ENCODE data around the gene NMRK1. TPM values are rescaled to one million over a fixed set of nuclear protein-coding genes. Genes with fewer than 3 reads are reported as not detected.

NMRK1 gene
- polyA plus RNA-seq, 1 donor (not counting 4 experiments of a cell fraction or from before 2014, with no cell fraction given), result 24.7 TPM

GRCh38 chr9:75051285-75051684 is 36.7 kb downstream of the NMRK1 start:
- dilution Hi-C loops (cut with MboI; ENCODE audit: extremely low pct_ligation_motif_present, low sequenced_read_pairs), result no loop called here
- Histone ChIP-seq H3K4me1 (ENCODE audit: control insufficient read depth, extremely low read depth, insufficient read depth, low read length) (no peaks in the 10 kb centered on the region), H3K36me3 (ENCODE audit: control insufficient read depth in 2 of 2, extremely low read depth in 1 of 2, insufficient read depth in 2 of 2, low read length in 2 of 2) (no peaks in the 10 kb centered on the region), H2AFZ (ENCODE audit: control insufficient read depth, low read length) (no peak overlapping the region), H3K9ac (ENCODE audit: control insufficient read depth, extremely low read depth, insufficient read depth, low read length) (no peak overlapping the region), H3K9me3 (ENCODE audit: control insufficient read depth, low read depth, low read length) (no peaks in the 10 kb centered on the region), H4K20me1 (ENCODE audit: control insufficient read depth, extremely low read depth, insufficient read depth, low read length) (no peaks in the 10 kb centered on the region), H3K27me3 (ENCODE audit: control insufficient read depth, extremely low read depth, insufficient read depth, low read length) (peaks cover 5% of the 10 kb centered on the region), H3K27ac (ENCODE audit: control insufficient read depth, insufficient read depth, low read length) (no peak overlapping the region), H3K4me2 (ENCODE audit: control insufficient read depth, extremely low read depth, insufficient read depth, low read depth, low read length) (no peak overlapping the region), H3K79me2 (ENCODE audit: control insufficient read depth, insufficient read depth, low read length) (no peaks in the 10 kb centered on the region), H3K9me1 (ENCODE audit: control insufficient read depth, extremely low read depth, insufficient read depth, low read length) (no peaks in the 10 kb centered on the region), H3K4me3 (ENCODE audit: control insufficient read depth in 2 of 3, extremely low read depth in 1 of 3, insufficient read depth in 2 of 3, low read depth in 1 of 3, low read length in 3 of 3) (no peak overlapping the region)
- FAIRE-seq, result no peak
- DNase-seq (ENCODE audit: low read depth, low spot score), result no peak
- TF ChIP-seq CTCF (optimal IDR thresholded peaks at IDR 0.05 in 1 of 3, IDR thresholded peaks at IDR 0.05 in 1 of 3, conservative IDR thresholded peaks at IDR 0.05 in 1 of 3; ENCODE audit: extremely low read depth in 1 of 3, insufficient read depth in 2 of 3, low read length in 3 of 3), result no peak
- no peak for TF ChIP-seq EZH2 (IDR thresholded peaks at IDR 0.05; ENCODE audit: low read length)

- Histone ChIP-seq H3K9me3 (ENCODE audit: control insufficient read depth, low read depth, low read length) (no peaks in the 10 kb centered on the region), H3K36me3 (ENCODE audit: control insufficient read depth in 2 of 2, extremely low read depth in 1 of 2, insufficient read depth in 2 of 2, low read length in 2 of 2) (no peaks in the 10 kb centered on the region), H3K9me1 (ENCODE audit: control insufficient read depth, extremely low read depth, insufficient read depth, low read length) (no peaks in the 10 kb centered on the region), H3K4me2 (ENCODE audit: control insufficient read depth, extremely low read depth, insufficient read depth, low read depth, low read length) (no peak overlapping the region), H4K20me1 (ENCODE audit: control insufficient read depth, extremely low read depth, insufficient read depth, low read length) (no peaks in the 10 kb centered on the region), H3K4me3 (ENCODE audit: control insufficient read depth in 2 of 3, extremely low read depth in 1 of 3, insufficient read depth in 2 of 3, low read depth in 1 of 3, low read length in 3 of 3) (no peak overlapping the region), H3K79me2 (ENCODE audit: control insufficient read depth, insufficient read depth, low read length) (no peaks in the 10 kb centered on the region), H3K4me1 (ENCODE audit: control insufficient read depth, extremely low read depth, insufficient read depth, low read length) (no peaks in the 10 kb centered on the region), H3K27me3 (ENCODE audit: control insufficient read depth, extremely low read depth, insufficient read depth, low read length) (peaks cover 5% of the 10 kb centered on the region), H3K27ac (ENCODE audit: control insufficient read depth, insufficient read depth, low read length) (no peak overlapping the region), H2AFZ (ENCODE audit: control insufficient read depth, low read length) (no peak overlapping the region), H3K9ac (ENCODE audit: control insufficient read depth, extremely low read depth, insufficient read depth, low read length) (no peak overlapping the region)
- DNase-seq (ENCODE audit: low read depth, low spot score), result no peak
- FAIRE-seq, result no peak
- TF ChIP-seq CTCF (optimal IDR thresholded peaks at IDR 0.05 in 1 of 3, IDR thresholded peaks at IDR 0.05 in 1 of 3, conservative IDR thresholded peaks at IDR 0.05 in 1 of 3; ENCODE audit: extremely low read depth in 1 of 3, insufficient read depth in 2 of 3, low read length in 3 of 3) (no peak), EZH2 (IDR thresholded peaks at IDR 0.05; ENCODE audit: low read length) (no peak)
- dilution Hi-C loops (cut with MboI; ENCODE audit: extremely low pct_ligation_motif_present, low sequenced_read_pairs), result no loop called here
Observed at GRCh38 chr9:75047506-75047905, 40.4 kb downstream of the NMRK1 start.

Measured in keratinocyte (primary cell).